ENCODE data around the gene AEBP2. TPM values are rescaled to one million over a fixed set of nuclear protein-coding genes. Genes with fewer than 3 reads are reported as not detected.
A peak's percentile ranks its signal among the peaks of the same experiment; 100 is the strongest.

AEBP2 gene
- total and polyA plus RNA-seq, 2 of the 4 experiments (the other 2 are of a cell fraction) = 15.5 to 21.7 TPM

- CTCF ChIA-PET = no interaction called here
- BruUV-seq (replicated peaks) = no TSS peak
- Histone ChIP-seq H3K4me3 (ENCODE audit: insufficient read depth, low read depth, low read length) (no peak overlapping the region), H4K5ac (ENCODE audit: low read depth, low read length) (peak overlapping the region; percentile 22; the same call in 1 of the 2 replicates), H3K9me3 (ENCODE audit: control insufficient read depth, insufficient read depth, low read length) (no peaks in the 10 kb centered on the region), H2BK120ac (ENCODE audit: low read depth, low read length) (no peak overlapping the region), H2BK5ac (ENCODE audit: low read depth, low read length, poor library complexity, severe bottlenecking) (no peak overlapping the region), H3K9ac (ENCODE audit: low read depth, low read length) (no peak overlapping the region), H3K56ac (ENCODE audit: extremely low read depth, insufficient read depth, low read length) (no peak overlapping the region), H2BK20ac (ENCODE audit: low read depth, low read length) (no peak overlapping the region), H3K27me3 (ENCODE audit: control insufficient read depth, insufficient read depth, low read length) (no peaks in the 10 kb centered on the region), H3K18ac (ENCODE audit: low read depth, low read length) (no peak overlapping the region; the same call in 1 of the 2 replicates), H3K9me1 (ENCODE audit: insufficient read depth, low read length) (peaks cover 5% of the 10 kb centered on the region; the same call in 1 of the 2 replicates), H3K4ac (ENCODE audit: low read depth, low read length) (peak overlapping the region; percentile 24; the same call in 1 of the 2 replicates), H2AK5ac (ENCODE audit: low read depth, low read length) (no peak overlapping the region), H3K4me1 (ENCODE audit: control insufficient read depth, insufficient read depth, low read length) (peaks cover 13% of the 10 kb centered on the region), H3K27ac (ENCODE audit: insufficient read depth, low read length) (no peak overlapping the region), H2AFZ (replicated peaks; ENCODE audit: low read length, poor library complexity) (no peak overlapping the region), H4K8ac (ENCODE audit: low read depth in 2 of 2, low read length in 2 of 2) (no peak overlapping the region), H4K91ac (ENCODE audit: insufficient read depth, low read depth, low read length) (no peak overlapping the region), H4K20me1 (ENCODE audit: insufficient read depth, low read length) (no peaks in the 10 kb centered on the region), H3K14ac (replicated peaks; ENCODE audit: low read depth, low read length) (no peak overlapping the region), H3K4me2 (ENCODE audit: low read depth, low read length) (no peak overlapping the region), H2BK15ac (ENCODE audit: low read depth, low read length) (no peak overlapping the region), H3K79me1 (ENCODE audit: low read depth in 1 of 2, low read length in 2 of 2) (no peaks in the 10 kb centered on the region), H3K36me3 (ENCODE audit: control insufficient read depth, insufficient read depth, low read length) (no peaks in the 10 kb centered on the region), H3K23ac (ENCODE audit: low read depth, low read length) (no peak overlapping the region), H2AK9ac (replicated peaks; ENCODE audit: low read depth, low read length, poor library complexity) (no peak overlapping the region)
- no CpG with 5 or more reads among the region's 4 CpGs for WGBS, 2 experiments (ENCODE audit: extremely low coverage in 2 of 2, insufficient read length in 1 of 2)
- dilution Hi-C loops (cut with HindIII; ENCODE audit: low sequenced_read_pairs, unreplicated experiment) = no loop called here
- no peak for DNase-seq
- no peak for TF ChIP-seq RCOR1 (IDR thresholded peaks at IDR 0.05; ENCODE audit: insufficient replicate concordance, low read length)
- no peak for TF ChIP-seq CEBPB (IDR thresholded peaks at IDR 0.05; ENCODE audit: low read depth, low read length)
- TF ChIP-seq NFE2L2 (IDR thresholded peaks at IDR 0.05; ENCODE audit: low read depth, low read length) = no peak
- TF ChIP-seq RFX5 (IDR thresholded peaks at IDR 0.05; ENCODE audit: low read depth, low read length) = no peak
- TF ChIP-seq FOS (IDR thresholded peaks at IDR 0.05; ENCODE audit: low read depth, low read length) = no peak
- in situ Hi-C loops (cut with MboI; ENCODE audit: low sequenced_read_pairs) = no loop called here
- no peak for ATAC-seq (ENCODE audit: low read depth)
- POLR2A ChIA-PET (ENCODE audit: unreplicated experiment) = no interaction called here
- intact Hi-C loops (cut with micrococcal nuclease) = no loop called here
These were observed 106.0 kb downstream of the AEBP2 start for GRCh38 chr12:19545301-19545700.

Measured in IMR-90 (cell line).